ENCODE data around the gene PRMT7. TPM values are rescaled to one million over a fixed set of nuclear protein-coding genes. Genes with fewer than 3 reads are reported as not detected.
A peak's percentile ranks its signal among the peaks of the same experiment; 100 is the strongest.

The PRMT7 gene
- total and polyA plus RNA-seq, 4 experiments from 2014 or later = 28.3 to 104 (median 64.5) TPM

GRCh38 chr16:68364561-68364998, 53.8 kb downstream of the PRMT7 start:
- Mint-ChIP-seq H3K27ac (no peak overlapping the region), H3K9me3 (no peaks in the 10 kb centered on the region), H3K36me3 (peaks cover 2 to 5% of the 10 kb centered on the region in 2 donors), H3K4me1 (peaks cover 14 to 53% (median 33%) of the 10 kb centered on the region in 4 donors), H3K4me3 (peak overlapping the region in 1 of 8 donors; percentile 10), H3K27me3 (no peaks in the 10 kb centered on the region)
- intact Hi-C loops (cut with micrococcal nuclease) = no loop called here
- no peaks in the 10 kb centered on the region for H3K9me3 ChIP-seq (ENCODE audit: control insufficient read depth in 1 of 2, low read length in 2 of 2)
- POLR2A ChIA-PET (ENCODE audit: partially characterized antibody) = no interaction called here
- H3K27ac ChIP-seq (ENCODE audit: low read depth, low read length) = no peak overlapping the region
- peaks cover 35% of the 10 kb centered on the region for H3K4me1 ChIP-seq (ENCODE audit: insufficient read depth, low read length)
- H3K27me3 ChIP-seq (ENCODE audit: insufficient read depth, low read length) = no peaks in the 10 kb centered on the region
- peak in 3 of 5 donors; percentile 24 to 47 (median 25) for DNase-seq
- CTCF ChIA-PET (ENCODE audit: partially characterized antibody) = interaction anchor here (1.1 to 1.2 kb wide), 3 partner anchors 8 to 145 kb away, joined by 3 to 4 read pairs (median 3); no protein-coding TSS in a partner anchor
- no peak overlapping the region for H3K4me3 ChIP-seq (ENCODE audit: low read length in 2 of 2)
- H3K36me3 ChIP-seq (ENCODE audit: insufficient read depth, low read length) = peaks cover 2% of the 10 kb centered on the region

DNA sequence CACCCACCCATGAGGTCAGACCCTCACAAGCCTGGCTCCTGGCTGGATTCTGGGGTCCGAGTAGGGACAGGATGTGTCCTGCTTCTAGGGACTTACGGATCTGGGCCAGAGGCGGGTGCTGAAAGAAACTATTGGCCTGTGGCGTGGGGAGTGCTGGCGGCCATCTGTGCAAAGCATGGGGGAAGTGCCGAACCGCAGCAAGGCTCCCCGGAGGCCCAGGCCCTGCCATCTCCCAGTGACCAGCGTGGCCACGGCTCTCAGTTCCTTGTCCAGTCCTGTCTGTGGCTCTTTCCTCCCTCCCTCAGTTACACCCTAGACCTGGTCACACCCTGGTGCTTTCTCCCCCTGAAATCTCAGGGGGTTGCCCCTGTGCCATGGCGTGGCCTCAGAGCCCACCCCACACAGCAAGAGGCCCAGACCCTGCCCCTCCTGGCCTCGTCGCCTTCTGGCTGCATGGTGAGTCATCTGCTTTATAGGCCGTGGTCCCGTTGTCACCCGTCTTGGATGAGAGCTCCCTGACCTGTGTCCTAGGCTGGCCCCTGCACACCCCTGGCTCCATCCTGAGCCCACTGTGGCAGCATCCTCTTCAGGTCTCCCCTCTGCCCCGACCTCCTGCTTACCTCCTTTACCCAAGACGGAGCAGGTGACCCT, 54.5 kb downstream of the PRMT7 start:
- H3K27ac ChIP-seq (ENCODE audit: low read depth, low read length) = no peak overlapping the region

GRCh38 chr16:68366062-68366461, 55.2 kb downstream of the PRMT7 start:
- DNase-seq = no peak
- H3K27ac Mint-ChIP-seq = no peak overlapping the region
- H3K27me3 Mint-ChIP-seq = no peaks in the 10 kb centered on the region
- ChIA-PET CTCF (ENCODE audit: partially characterized antibody) (interaction anchor here (0.6 to 3.8 kb wide), 6 partner anchors 9 to 144 kb away, joined by 3 to 13 read pairs (median 4); no protein-coding TSS in a partner anchor), POLR2A (ENCODE audit: partially characterized antibody) (no interaction called here)
- Histone ChIP-seq H3K4me1 (ENCODE audit: insufficient read depth, low read length) (peaks cover 50% of the 10 kb centered on the region), H3K27me3 (ENCODE audit: insufficient read depth, low read length) (no peaks in the 10 kb centered on the region), H3K36me3 (ENCODE audit: insufficient read depth, low read length) (no peaks in the 10 kb centered on the region), H3K4me3 (ENCODE audit: low read length in 2 of 2) (no peak overlapping the region), H3K9me3 (ENCODE audit: control insufficient read depth in 1 of 2, low read length in 2 of 2) (no peaks in the 10 kb centered on the region), H3K27ac (ENCODE audit: low read depth, low read length) (no peak overlapping the region)
- no peaks in the 10 kb centered on the region for H3K9me3 Mint-ChIP-seq
- intact Hi-C loops (cut with micrococcal nuclease) = no loop called here
- peaks cover 21 to 64% (median 45%) of the 10 kb centered on the region in 4 donors for H3K4me1 Mint-ChIP-seq
- no peak overlapping the region for H3K4me3 Mint-ChIP-seq
- no peaks in the 10 kb centered on the region for H3K36me3 Mint-ChIP-seq

More for the DNA sequence above, 54.5 kb downstream of the PRMT7 start:
- Mint-ChIP-seq H3K9me3 (no peaks in the 10 kb centered on the region), H3K27ac (no peak overlapping the region), H3K4me3 (no peak overlapping the region), H3K36me3 (peaks cover 2 to 5% of the 10 kb centered on the region in 2 donors), H3K4me1 (peaks cover 20 to 59% (median 40%) of the 10 kb centered on the region in 4 donors), H3K27me3 (no peaks in the 10 kb centered on the region)
- ChIA-PET POLR2A (ENCODE audit: partially characterized antibody) (no interaction called here), CTCF (ENCODE audit: partially characterized antibody) (interaction anchor here (1.3 to 3.8 kb wide), 2 partner anchors 8 to 145 kb away, joined by 4 to 13 read pairs; no protein-coding TSS in a partner anchor)
- no peaks in the 10 kb centered on the region for H3K27me3 ChIP-seq (ENCODE audit: insufficient read depth, low read length)
- DNase-seq = peak in 1 of 5 donors; percentile 25
- no peaks in the 10 kb centered on the region for H3K36me3 ChIP-seq (ENCODE audit: insufficient read depth, low read length)
- no peaks in the 10 kb centered on the region for H3K9me3 ChIP-seq (ENCODE audit: control insufficient read depth in 1 of 2, low read length in 2 of 2)
- H3K4me1 ChIP-seq (ENCODE audit: insufficient read depth, low read length) = peaks cover 42% of the 10 kb centered on the region
- H3K4me3 ChIP-seq (ENCODE audit: low read length in 2 of 2) = no peak overlapping the region
- intact Hi-C loops (cut with micrococcal nuclease) = no loop called here

GRCh38 chr16:68367030-68367429, 56.2 kb downstream of the PRMT7 start:
- no peaks in the 10 kb centered on the region for H3K36me3 ChIP-seq (ENCODE audit: insufficient read depth, low read length)
- no peaks in the 10 kb centered on the region for H3K9me3 Mint-ChIP-seq
- DNase-seq = peak; percentile 30 to 42 (median 34)
- no peak overlapping the region for H3K4me3 ChIP-seq (ENCODE audit: low read length in 2 of 2)
- peaks cover 21 to 64% (median 45%) of the 10 kb centered on the region in 4 donors for H3K4me1 Mint-ChIP-seq
- CTCF ChIA-PET (ENCODE audit: partially characterized antibody) = interaction anchor here (1.0 to 4.1 kb wide), 6 partner anchors 10 to 143 kb away, joined by 3 to 14 read pairs (median 5); no protein-coding TSS in a partner anchor
- POLR2A ChIA-PET (ENCODE audit: partially characterized antibody) = no interaction called here
- H3K9me3 ChIP-seq (ENCODE audit: control insufficient read depth in 1 of 2, low read length in 2 of 2) = no peaks in the 10 kb centered on the region
- H3K4me1 ChIP-seq (ENCODE audit: insufficient read depth, low read length) = peaks cover 57% of the 10 kb centered on the region
- no peaks in the 10 kb centered on the region for H3K36me3 Mint-ChIP-seq
- no peak overlapping the region for H3K27ac ChIP-seq (ENCODE audit: low read depth, low read length)
- no peaks in the 10 kb centered on the region for H3K27me3 ChIP-seq (ENCODE audit: insufficient read depth, low read length)
- peak overlapping the region in 1 of 7 donors; percentile 52 for H3K27ac Mint-ChIP-seq
- intact Hi-C loops (cut with micrococcal nuclease) = no loop called here
- H3K27me3 Mint-ChIP-seq = no peaks in the 10 kb centered on the region
- peak overlapping the region in 3 of 8 donors; percentile 7 to 39 (median 20) for H3K4me3 Mint-ChIP-seq

- intact Hi-C loops (cut with micrococcal nuclease) = no loop called here
- Histone ChIP-seq H3K4me1 (ENCODE audit: insufficient read depth, low read length) (peaks cover 57% of the 10 kb centered on the region), H3K36me3 (ENCODE audit: insufficient read depth, low read length) (no peaks in the 10 kb centered on the region), H3K27me3 (ENCODE audit: insufficient read depth, low read length) (no peaks in the 10 kb centered on the region), H3K9me3 (ENCODE audit: control insufficient read depth in 1 of 2, low read length in 2 of 2) (no peaks in the 10 kb centered on the region), H3K27ac (ENCODE audit: low read depth, low read length) (no peak overlapping the region), H3K4me3 (ENCODE audit: low read length in 2 of 2) (no peak overlapping the region)
- H3K4me3 Mint-ChIP-seq = no peak overlapping the region
- no peaks in the 10 kb centered on the region for H3K36me3 Mint-ChIP-seq
- peaks cover 21 to 64% (median 45%) of the 10 kb centered on the region in 4 donors for H3K4me1 Mint-ChIP-seq
- DNase-seq = no peak
- ChIA-PET CTCF (ENCODE audit: partially characterized antibody) (interaction anchor here (1.1 to 4.1 kb wide), 4 partner anchors 11 to 143 kb away, joined by 5 to 14 read pairs (median 9); no protein-coding TSS in a partner anchor), POLR2A (ENCODE audit: partially characterized antibody) (interaction anchor here (1.4 kb wide), 1 partner anchor 11 kb away, joined by 3 read pairs; no protein-coding TSS in a partner anchor)
- H3K27ac Mint-ChIP-seq = peak overlapping the region in 1 of 7 donors; percentile 52
- no peaks in the 10 kb centered on the region for H3K9me3 Mint-ChIP-seq
- H3K27me3 Mint-ChIP-seq = no peaks in the 10 kb centered on the region
Observed at GRCh38 chr16:68367440-68367839, 56.6 kb downstream of the PRMT7 start.

- Mint-ChIP-seq H3K9me3 (no peaks in the 10 kb centered on the region), H3K27ac (no peak overlapping the region), H3K4me3 (no peak overlapping the region), H3K36me3 (no peaks in the 10 kb centered on the region), H3K27me3 (no peaks in the 10 kb centered on the region), H3K4me1 (peaks cover 21 to 63% (median 45%) of the 10 kb centered on the region in 4 donors)
- DNase-seq = peak in 1 of 5 donors; percentile 9
- peaks cover 57% of the 10 kb centered on the region for H3K4me1 ChIP-seq (ENCODE audit: insufficient read depth, low read length)
- H3K36me3 ChIP-seq (ENCODE audit: insufficient read depth, low read length) = no peaks in the 10 kb centered on the region
- CTCF ChIA-PET (ENCODE audit: partially characterized antibody) = interaction anchor here (0.7 to 4.1 kb wide), 7 partner anchors 8 to 146 kb away, joined by 3 to 14 read pairs (median 4); no protein-coding TSS in a partner anchor
- no peaks in the 10 kb centered on the region for H3K27me3 ChIP-seq (ENCODE audit: insufficient read depth, low read length)
- intact Hi-C loops (cut with micrococcal nuclease) = no loop called here
- POLR2A ChIA-PET (ENCODE audit: partially characterized antibody) = interaction anchor here (0.8 to 1.4 kb wide), 2 partner anchors 11 to 48 kb away, joined by 3 read pairs; no protein-coding TSS in a partner anchor
- no peaks in the 10 kb centered on the region for H3K9me3 ChIP-seq (ENCODE audit: control insufficient read depth in 1 of 2, low read length in 2 of 2)
- no peak overlapping the region for H3K27ac ChIP-seq (ENCODE audit: low read depth, low read length)
- H3K4me3 ChIP-seq (ENCODE audit: low read length in 2 of 2) = no peak overlapping the region
Observed at GRCh38 chr16:68367891-68368290, 57.1 kb downstream of the PRMT7 start.

DNA sequence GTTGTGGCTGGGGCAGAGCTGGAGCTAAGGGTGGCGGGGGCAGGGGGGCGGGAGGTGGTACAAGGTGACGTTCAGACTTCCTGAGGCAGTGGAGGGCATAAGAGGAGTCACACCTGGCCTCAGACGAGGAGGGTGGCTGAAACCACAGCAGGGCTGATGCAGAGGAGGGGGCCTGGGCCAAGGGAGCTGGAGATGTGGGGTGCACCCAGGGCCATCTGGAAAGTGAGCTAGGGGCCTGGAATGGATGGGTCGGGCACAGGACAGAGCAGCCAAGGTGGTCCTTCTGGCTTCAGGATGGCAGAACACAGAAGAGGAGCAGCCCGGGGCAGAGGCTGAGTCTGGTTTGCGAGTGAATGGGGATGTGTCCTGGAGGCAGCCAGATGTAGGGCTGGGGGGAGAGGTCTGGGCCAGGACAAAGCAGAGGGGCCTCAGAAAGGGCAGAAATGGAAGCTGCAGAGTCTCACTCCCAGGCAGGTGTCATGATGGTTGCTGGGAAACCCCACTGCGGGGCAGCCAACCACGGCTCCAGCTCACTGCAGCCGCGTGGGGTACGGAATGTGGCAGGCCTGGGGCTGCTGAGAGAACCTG, 57.6 kb downstream of the PRMT7 start:
- no peaks in the 10 kb centered on the region for H3K27me3 ChIP-seq (ENCODE audit: insufficient read depth, low read length)
- no peaks in the 10 kb centered on the region for H3K36me3 Mint-ChIP-seq
- no peaks in the 10 kb centered on the region for H3K27me3 Mint-ChIP-seq
- intact Hi-C loops (cut with micrococcal nuclease) = no loop called here
- ChIA-PET POLR2A (ENCODE audit: partially characterized antibody) (interaction anchor here (0.8 to 1.6 kb wide), 3 partner anchors 12 to 49 kb away, joined by 3 to 6 read pairs (median 3); no protein-coding TSS in a partner anchor), CTCF (ENCODE audit: partially characterized antibody) (interaction anchor here (0.7 to 4.1 kb wide), 8 partner anchors 9 to 152 kb away, joined by 3 to 14 read pairs (median 4); no protein-coding TSS in a partner anchor)
- H3K36me3 ChIP-seq (ENCODE audit: insufficient read depth, low read length) = no peaks in the 10 kb centered on the region
- no peak overlapping the region for H3K27ac ChIP-seq (ENCODE audit: low read depth, low read length)
- no peaks in the 10 kb centered on the region for H3K9me3 Mint-ChIP-seq
- peaks cover 21 to 63% (median 44%) of the 10 kb centered on the region in 4 donors for H3K4me1 Mint-ChIP-seq
- peak overlapping the region in 2 of 7 donors; percentile 36 to 57 for H3K27ac Mint-ChIP-seq
- peak overlapping the region in 7 of 8 donors; percentile 32 to 75 (median 63) for H3K4me3 Mint-ChIP-seq
- peak in 1 of 5 donors; percentile 36 for DNase-seq
- no peak overlapping the region for H3K4me3 ChIP-seq (ENCODE audit: low read length in 2 of 2)
- H3K4me1 ChIP-seq (ENCODE audit: insufficient read depth, low read length) = peaks cover 57% of the 10 kb centered on the region
- no peaks in the 10 kb centered on the region for H3K9me3 ChIP-seq (ENCODE audit: control insufficient read depth in 1 of 2, low read length in 2 of 2)

Measured in CD4-positive, alpha-beta memory T cell (primary cell).